Stimulated activated naive CD8-positive, alpha-beta T cell treated with anti-CD3 and anti-CD28 coated beads, Interleukin-15, amount 100 ng/mL, for 72 hours (primary cell): ENCODE measurements around the gene DPP6.

ENCODE experiments used
- ATAC-seq: fragments of 150-1000 bp; cut with Tn5 transposase; 2 replicates; pipeline ENCODE4 v1.10.0; 2021; ENCODE audit warnings: mild to moderate bottlenecking, moderate library complexity
- DNase-seq, 2 donors: peaks; one replicate each; pipeline ENCODE4 v3.0.0; 2021 to 2022
- H3K27ac Mint-ChIP-seq, 2 donors: one replicate each; pipeline ENCODE4 v1.8.0; 2022; ENCODE audit warnings: mild to moderate bottlenecking in 2 of 2, mixed read lengths in 2 of 2, moderate library complexity in 2 of 2
- H3K27me3 Mint-ChIP-seq: one replicate; pipeline ENCODE4 v1.8.0; 2022; ENCODE audit warnings: mixed read lengths
- H3K4me1 Mint-ChIP-seq: one replicate; pipeline ENCODE4 v1.8.0; 2022; ENCODE audit warnings: mild to moderate bottlenecking, mixed read lengths
- H3K4me3 Mint-ChIP-seq, 2 donors: one replicate each; pipeline ENCODE4 v1.8.0; 2022; ENCODE audit warnings: mild to moderate bottlenecking in 2 of 2, mixed read lengths in 2 of 2, moderate library complexity in 1 of 2
- H3K9me3 Mint-ChIP-seq, 2 donors: one replicate each; pipeline ENCODE4 v1.8.0; 2022; ENCODE audit warnings: mixed read lengths in 2 of 2

Gene DPP6

DNA sequence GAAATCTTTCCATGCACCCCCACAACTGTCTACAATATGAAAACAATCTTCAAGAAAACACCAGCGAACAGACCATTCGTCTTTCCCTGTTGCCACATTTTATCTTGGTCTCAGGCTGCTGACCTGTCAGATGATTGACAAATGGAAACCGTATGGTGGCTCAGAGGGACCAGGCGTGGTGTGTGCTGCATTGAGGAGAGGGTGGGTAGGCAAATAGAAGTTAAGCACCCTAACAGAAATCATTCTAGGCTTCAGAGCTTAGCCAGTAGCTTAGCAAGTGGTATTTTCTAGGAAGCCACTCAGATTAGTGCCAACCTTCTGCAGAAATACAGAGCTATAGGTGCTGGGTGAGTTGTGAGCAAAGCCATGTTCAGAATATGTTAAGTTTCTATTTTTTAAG is 114.9 kb downstream of the DPP6 start:
- Mint-ChIP-seq H3K4me1 (no peaks in the 10 kb centered on the region), H3K27ac (no peak overlapping the region), H3K27me3 (no peaks in the 10 kb centered on the region), H3K9me3 (peaks cover 0 to 5% of the 10 kb centered on the region in 2 donors), H3K4me3 (no peak overlapping the region)
- DNase-seq = no peak
- ATAC-seq = no peak

DNA sequence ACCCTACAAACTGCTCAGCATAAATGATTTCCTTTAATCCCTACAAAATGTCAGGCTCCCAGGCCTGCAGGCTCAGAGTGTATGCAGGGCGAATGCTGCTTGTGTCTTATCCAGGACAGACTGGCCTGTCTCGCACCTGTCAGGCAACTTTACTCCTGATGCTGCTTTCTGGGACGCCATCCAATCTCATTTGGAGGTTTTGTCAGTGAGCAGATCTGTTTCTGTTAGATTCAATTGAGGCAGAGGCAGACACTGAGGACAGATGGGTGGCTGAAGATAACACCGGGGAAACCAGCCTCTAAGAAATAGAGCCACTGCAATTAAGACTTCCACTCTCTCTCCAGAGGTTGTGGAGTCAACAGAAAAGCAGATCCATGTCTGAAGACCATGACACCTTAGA is 115.6 kb downstream of the DPP6 start:
- Mint-ChIP-seq H3K27me3 (no peaks in the 10 kb centered on the region), H3K9me3 (peaks cover 0 to 5% of the 10 kb centered on the region in 2 donors), H3K27ac (no peak overlapping the region), H3K4me3 (no peak overlapping the region), H3K4me1 (no peaks in the 10 kb centered on the region)
- DNase-seq (no peak), ATAC-seq (no peak)

DNA sequence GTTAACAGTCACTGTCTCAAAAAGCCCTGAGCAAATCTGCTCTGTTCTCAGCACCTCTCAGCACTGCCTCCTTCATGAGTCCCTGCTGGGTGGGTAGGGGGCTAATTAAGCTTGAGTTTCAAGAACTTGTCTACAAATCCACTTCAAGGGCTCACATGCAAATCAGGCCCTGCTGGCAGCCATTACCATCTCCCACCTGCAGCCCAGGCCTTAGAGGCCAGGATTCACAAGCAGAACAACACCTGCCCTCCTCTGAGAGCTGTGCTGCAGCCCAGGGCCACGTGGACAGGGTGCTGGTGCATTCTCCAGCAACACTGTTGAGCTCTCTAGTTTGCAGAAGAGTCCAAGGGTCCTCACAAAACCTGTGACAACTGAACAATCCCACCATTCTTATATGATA is 119.2 kb downstream of the DPP6 start:
- Mint-ChIP-seq H3K27me3 (no peaks in the 10 kb centered on the region), H3K9me3 (peaks cover 0 to 5% of the 10 kb centered on the region in 2 donors), H3K4me1 (no peaks in the 10 kb centered on the region), H3K4me3 (no peak overlapping the region), H3K27ac (no peak overlapping the region)
- DNase-seq = no peak
- no peak for ATAC-seq

DNA sequence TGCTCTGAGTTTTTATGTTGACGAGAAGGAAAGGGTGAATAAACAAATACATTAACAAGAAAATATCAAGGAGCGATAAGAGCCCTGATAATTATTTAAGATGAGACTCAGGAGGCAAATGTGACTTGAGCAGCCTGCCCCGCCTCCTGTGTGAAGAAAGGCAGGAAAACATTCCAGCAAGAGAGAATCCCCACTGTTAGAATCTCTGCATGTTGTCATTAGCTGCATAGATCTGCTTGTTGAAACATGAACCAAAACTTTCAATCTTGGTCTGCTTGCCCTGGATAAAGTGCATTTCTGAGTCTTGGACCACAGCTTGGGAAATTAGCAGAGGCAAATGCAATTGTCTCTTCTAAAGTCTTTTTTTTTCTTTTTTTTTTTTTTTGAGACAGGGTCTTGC is 120.0 kb downstream of the DPP6 start:
- DNase-seq = no peak
- Mint-ChIP-seq H3K27ac (no peak overlapping the region), H3K4me1 (no peaks in the 10 kb centered on the region), H3K9me3 (peaks cover 0 to 5% of the 10 kb centered on the region in 2 donors), H3K27me3 (no peaks in the 10 kb centered on the region), H3K4me3 (no peak overlapping the region)
- ATAC-seq = no peak

DNA sequence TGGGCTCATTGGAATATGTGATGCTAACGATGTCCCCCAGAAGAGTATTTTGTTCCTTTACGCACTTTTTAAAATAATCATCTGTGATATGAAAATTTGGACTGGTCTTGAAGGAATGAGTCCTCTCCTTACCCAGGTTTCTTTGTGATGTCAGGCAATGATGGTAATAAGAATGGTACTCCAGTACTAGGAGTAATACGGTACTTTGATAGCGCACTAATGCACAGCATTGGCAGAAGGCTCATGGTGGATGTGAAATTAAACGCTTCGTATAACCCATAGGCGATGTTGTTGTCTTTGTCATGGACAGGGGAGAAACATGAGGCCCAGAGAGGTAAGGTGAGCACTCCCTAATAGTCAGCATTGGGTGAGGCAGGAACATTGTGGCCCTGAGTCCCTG is 125.4 kb downstream of the DPP6 start:
- H3K4me1 Mint-ChIP-seq = no peaks in the 10 kb centered on the region
- no peak for DNase-seq

DNA sequence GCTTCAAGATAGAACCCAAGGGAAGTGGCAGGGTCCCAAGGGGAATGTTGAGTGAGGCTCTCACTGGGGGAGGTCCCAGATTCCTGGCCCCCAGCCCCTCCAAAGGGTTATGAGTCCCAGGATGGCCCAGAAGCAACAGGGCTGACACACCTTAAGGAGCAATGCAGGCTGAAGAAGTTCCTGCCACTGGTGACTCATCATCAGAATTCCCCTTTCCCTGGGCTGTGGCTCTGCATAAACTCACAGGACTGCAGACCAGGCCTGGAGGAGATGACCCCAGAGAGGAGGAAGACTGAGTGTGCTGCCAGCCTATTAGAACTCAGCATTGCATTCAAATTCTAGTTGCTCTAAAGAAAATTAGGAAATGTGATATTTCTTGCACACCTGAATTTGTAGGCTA is 126.7 kb downstream of the DPP6 start:
- Mint-ChIP-seq H3K9me3 (no peaks in the 10 kb centered on the region), H3K27ac (no peak overlapping the region), H3K4me3 (no peak overlapping the region), H3K4me1 (no peaks in the 10 kb centered on the region), H3K27me3 (peaks cover 15% of the 10 kb centered on the region)
- DNase-seq (no peak), ATAC-seq (no peak)

More for the DNA sequence above, 125.4 kb downstream of the DPP6 start:
- Mint-ChIP-seq H3K4me3 (no peak overlapping the region), H3K9me3 (no peaks in the 10 kb centered on the region), H3K27me3 (peaks cover 2% of the 10 kb centered on the region), H3K27ac (no peak overlapping the region)
- no peak for ATAC-seq

DNA sequence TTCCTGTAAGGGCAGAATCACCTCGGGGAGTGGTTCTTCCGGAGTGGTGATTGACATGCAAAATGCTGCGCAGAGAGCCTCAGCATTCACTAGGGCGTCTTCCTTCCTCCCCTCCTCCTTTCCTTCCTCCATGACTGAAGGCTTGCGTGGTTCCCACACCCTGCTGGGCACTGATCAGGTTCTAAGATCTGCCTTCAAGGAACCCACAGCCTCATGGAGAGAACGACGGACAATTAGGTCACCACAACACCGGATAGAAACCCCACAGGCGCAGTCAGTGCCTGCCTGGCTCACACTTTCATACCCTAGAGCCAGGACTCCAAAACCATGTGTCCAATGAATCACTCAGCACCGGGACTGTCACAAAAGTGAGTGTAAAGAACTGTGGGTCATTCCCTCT is 131.3 kb downstream of the DPP6 start:
- no peak for ATAC-seq
- H3K4me3 Mint-ChIP-seq = no peak overlapping the region
- DNase-seq = no peak
- no peaks in the 10 kb centered on the region for H3K9me3 Mint-ChIP-seq
- no peaks in the 10 kb centered on the region for H3K4me1 Mint-ChIP-seq
- no peak overlapping the region for H3K27ac Mint-ChIP-seq
- peaks cover 21% of the 10 kb centered on the region for H3K27me3 Mint-ChIP-seq

DNA sequence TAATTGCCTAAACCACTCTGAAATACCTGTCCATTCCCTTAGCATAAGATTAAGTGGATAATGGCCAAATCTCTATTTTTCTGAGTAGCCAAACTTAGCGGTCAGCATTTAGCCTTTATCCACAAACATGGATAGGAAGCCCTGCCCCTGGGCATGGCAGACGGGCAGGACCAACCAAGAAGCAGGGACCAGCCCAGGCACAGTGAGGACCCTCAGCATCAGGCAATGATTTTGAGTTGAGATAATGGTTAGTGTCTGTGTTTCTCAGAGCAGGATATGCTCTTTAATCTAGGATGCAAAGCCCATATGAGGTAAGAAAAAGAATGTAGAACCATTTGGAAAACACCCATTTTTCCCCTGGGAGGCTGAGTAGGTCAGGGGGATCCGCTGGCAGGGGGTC is 131.7 kb downstream of the DPP6 start:
- DNase-seq = no peak
- Mint-ChIP-seq H3K9me3 (no peaks in the 10 kb centered on the region), H3K4me1 (no peaks in the 10 kb centered on the region), H3K4me3 (no peak overlapping the region), H3K27ac (no peak overlapping the region), H3K27me3 (peaks cover 21% of the 10 kb centered on the region)
- no peak for ATAC-seq

DNA sequence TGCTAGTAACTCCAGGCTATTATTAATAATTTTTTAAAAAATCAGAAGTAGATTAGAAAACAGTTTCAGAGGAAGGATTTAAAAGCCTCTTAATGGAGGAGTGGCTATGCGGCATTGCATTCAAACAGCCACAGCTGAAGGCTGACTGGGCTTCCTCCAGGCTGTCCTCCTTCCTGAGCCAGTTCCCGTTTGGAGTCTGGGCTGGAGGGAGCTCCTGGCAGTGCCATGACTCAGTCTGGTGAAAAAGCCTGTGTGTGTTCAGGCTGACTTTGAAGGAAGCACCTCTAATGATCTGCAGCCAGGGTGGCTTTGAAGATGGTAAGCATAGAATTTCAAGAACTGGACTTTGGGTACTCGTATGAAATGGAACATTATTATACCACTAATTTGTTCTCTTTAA is 134.6 kb downstream of the DPP6 start:
- Mint-ChIP-seq H3K27ac (no peak overlapping the region), H3K9me3 (no peaks in the 10 kb centered on the region), H3K4me3 (no peak overlapping the region), H3K4me1 (no peaks in the 10 kb centered on the region), H3K27me3 (peaks cover 21% of the 10 kb centered on the region)
- no peak for ATAC-seq
- DNase-seq = no peak

DNA sequence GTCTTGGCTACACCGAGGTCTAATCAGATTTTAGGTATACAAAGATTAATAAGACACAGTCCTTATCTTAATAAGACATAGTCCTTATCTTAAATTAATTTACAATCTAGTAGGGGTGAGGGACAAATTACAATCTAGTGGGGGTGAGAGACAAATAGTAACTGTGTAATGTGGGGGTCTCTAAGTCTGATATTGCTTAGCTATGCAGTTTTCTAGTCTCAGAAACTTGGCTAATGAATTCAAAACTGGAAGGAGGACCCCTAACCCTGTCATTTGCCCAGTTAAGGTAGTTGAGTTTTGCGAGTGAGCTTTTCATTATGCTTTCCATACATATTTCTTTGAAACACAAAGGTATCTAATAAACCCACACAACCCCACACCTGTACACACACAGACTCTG is 136.1 kb downstream of the DPP6 start:
- no peak overlapping the region for H3K4me3 Mint-ChIP-seq
- H3K4me1 Mint-ChIP-seq = no peaks in the 10 kb centered on the region
- no peak for ATAC-seq
- no peak for DNase-seq
- no peak overlapping the region for H3K27ac Mint-ChIP-seq
- peaks cover 11% of the 10 kb centered on the region for H3K27me3 Mint-ChIP-seq
- no peaks in the 10 kb centered on the region for H3K9me3 Mint-ChIP-seq

DNA sequence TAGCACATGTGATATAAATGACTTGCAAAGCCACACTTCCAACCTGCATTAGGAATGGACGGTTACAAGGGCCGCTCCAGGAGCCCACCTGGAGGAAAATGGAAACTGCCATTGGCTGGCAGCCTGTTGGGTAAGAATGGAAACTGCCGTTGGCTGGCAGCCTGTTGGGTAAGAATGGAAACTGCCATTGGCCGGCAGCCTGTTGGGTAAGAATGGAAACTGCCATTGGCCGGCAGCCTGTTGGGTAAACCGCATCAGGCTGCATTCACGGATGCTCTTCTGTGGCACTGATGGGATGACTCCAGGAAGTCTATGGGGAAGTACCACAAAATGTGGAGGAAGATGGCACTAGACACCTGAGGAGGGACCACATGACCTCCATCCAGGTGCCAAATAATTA is 143.1 kb downstream of the DPP6 start:
- no peak overlapping the region for H3K4me3 Mint-ChIP-seq
- DNase-seq = no peak

DNA sequence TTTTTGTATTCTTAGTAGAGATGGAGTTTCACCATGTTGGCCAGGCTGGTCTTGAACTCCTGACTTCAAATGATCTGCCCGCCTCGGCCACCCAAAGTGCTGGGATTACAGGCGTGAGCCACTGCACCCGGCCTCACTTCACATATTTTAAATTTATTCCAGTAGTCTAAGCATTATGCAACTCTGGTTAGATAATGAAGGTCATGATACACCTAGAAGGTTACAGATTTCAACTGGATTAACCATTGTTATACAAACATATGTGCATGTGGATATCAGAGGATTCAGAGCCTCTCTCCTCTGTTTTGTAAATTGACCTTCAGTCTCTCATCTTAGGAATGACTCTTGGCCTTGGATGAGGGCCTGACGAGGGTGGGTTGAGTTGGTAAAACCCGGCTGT is 146.3 kb downstream of the DPP6 start:
- Mint-ChIP-seq H3K4me3 (no peak overlapping the region), H3K4me1 (no peaks in the 10 kb centered on the region), H3K9me3 (peaks cover 6 to 8% of the 10 kb centered on the region in 2 donors), H3K27me3 (no peaks in the 10 kb centered on the region), H3K27ac (no peak overlapping the region)
- no peak for ATAC-seq
- no peak for DNase-seq

More for the DNA sequence above, 143.1 kb downstream of the DPP6 start:
- no peak for ATAC-seq
- Mint-ChIP-seq H3K9me3 (peaks cover 6 to 8% of the 10 kb centered on the region in 2 donors), H3K27me3 (no peaks in the 10 kb centered on the region), H3K4me1 (no peaks in the 10 kb centered on the region), H3K27ac (no peak overlapping the region)

DNA sequence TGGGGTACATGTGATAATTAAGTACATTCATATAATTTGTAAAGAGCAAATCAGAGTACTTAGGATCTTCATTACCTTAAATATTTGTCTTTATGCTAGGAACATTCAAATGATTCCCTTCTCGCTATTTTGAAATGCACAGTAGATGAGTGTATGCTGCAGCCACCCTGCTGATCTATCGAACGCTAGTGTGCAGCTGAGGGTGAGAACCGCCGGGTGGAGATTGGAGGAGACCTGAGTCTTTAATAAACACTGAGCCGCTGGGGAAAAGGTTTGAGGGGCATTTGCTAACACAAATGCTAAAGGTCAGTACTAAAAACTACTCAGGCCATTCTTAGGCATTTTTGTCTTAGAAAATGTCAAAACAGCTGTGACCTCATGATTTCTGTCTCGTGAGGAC is 148.0 kb downstream of the DPP6 start:
- H3K9me3 Mint-ChIP-seq = peaks cover 6 to 8% of the 10 kb centered on the region in 2 donors
- no peak overlapping the region for H3K4me3 Mint-ChIP-seq
- DNase-seq = no peak
- H3K27me3 Mint-ChIP-seq = no peaks in the 10 kb centered on the region
- no peaks in the 10 kb centered on the region for H3K4me1 Mint-ChIP-seq
- no peak for ATAC-seq
- H3K27ac Mint-ChIP-seq = no peak overlapping the region

DNA sequence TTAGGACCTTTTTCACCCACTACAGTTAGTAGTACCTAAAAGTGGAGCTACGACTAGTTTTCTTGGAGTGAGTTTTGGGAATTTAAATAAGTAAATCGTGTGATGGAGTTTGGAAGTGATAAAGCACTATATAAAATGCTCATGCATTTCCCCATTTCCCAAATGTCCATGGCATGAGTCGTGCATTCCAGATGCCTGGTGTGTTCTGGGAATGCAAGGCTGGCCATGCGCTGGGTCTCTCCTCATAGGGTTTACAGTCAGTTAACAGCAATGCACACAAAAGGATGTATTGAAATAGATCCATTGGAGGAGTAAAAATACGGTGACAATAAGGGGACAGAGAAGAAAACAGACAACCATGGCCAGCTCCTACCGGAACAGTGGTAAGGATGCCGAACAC is 149.8 kb downstream of the DPP6 start:
- no peak for DNase-seq
- Mint-ChIP-seq H3K4me1 (no peaks in the 10 kb centered on the region), H3K9me3 (peaks cover 1 to 2% of the 10 kb centered on the region in 2 donors), H3K27me3 (peaks cover 10% of the 10 kb centered on the region), H3K27ac (no peak overlapping the region), H3K4me3 (no peak overlapping the region)
- no peak for ATAC-seq

DNA sequence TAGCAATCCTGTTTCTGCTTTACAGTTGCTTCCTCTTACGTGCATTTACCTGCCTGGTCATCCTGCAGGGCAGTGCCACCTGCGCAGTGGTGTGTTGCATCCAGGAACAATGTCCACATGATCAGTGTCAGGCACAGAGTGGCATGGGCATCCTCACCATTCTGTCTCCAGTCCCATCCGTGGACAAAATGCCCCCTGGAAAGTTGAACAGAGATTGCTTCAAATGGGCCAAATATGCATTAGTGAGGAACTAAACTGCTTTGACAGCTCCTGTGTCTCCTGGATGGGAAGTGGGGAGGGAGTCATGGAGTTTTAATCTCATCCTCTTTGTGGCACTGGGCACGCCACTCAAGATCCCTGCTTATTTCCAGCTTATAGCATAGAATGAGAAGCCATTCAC is 151.8 kb downstream of the DPP6 start:
- peaks cover 10% of the 10 kb centered on the region for H3K27me3 Mint-ChIP-seq
- no peak overlapping the region for H3K27ac Mint-ChIP-seq
- no peak overlapping the region for H3K4me3 Mint-ChIP-seq
- H3K9me3 Mint-ChIP-seq = no peaks in the 10 kb centered on the region
- no peaks in the 10 kb centered on the region for H3K4me1 Mint-ChIP-seq
- DNase-seq = no peak
- no peak for ATAC-seq

DNA sequence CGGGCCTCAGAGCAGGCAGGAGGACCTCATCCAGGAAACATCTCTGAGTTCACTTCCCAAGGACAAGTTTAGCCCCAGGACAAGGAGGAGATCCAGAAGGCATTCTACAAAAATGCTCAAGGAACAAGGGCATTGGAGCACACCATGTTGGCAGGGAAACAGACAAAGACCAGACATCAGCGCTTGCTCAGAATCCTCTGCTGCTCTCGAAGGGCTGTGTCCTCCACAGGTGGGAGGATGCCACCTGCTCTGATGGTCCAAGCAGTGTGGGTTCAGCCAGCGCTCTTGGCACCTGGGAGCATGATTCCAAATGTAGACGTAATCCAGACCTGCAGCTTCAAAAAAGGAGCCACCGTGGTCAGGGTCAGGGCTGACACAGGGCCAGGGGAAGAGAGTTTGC is 160.7 kb downstream of the DPP6 start:
- peak overlapping the region in 1 of 2 donors; percentile 17 for H3K27ac Mint-ChIP-seq
- no peak for ATAC-seq
- DNase-seq = no peak
- peaks cover 4 to 9% of the 10 kb centered on the region in 2 donors for H3K9me3 Mint-ChIP-seq
- no peaks in the 10 kb centered on the region for H3K27me3 Mint-ChIP-seq
- H3K4me1 Mint-ChIP-seq = no peaks in the 10 kb centered on the region
- H3K4me3 Mint-ChIP-seq = no peak overlapping the region

DNA sequence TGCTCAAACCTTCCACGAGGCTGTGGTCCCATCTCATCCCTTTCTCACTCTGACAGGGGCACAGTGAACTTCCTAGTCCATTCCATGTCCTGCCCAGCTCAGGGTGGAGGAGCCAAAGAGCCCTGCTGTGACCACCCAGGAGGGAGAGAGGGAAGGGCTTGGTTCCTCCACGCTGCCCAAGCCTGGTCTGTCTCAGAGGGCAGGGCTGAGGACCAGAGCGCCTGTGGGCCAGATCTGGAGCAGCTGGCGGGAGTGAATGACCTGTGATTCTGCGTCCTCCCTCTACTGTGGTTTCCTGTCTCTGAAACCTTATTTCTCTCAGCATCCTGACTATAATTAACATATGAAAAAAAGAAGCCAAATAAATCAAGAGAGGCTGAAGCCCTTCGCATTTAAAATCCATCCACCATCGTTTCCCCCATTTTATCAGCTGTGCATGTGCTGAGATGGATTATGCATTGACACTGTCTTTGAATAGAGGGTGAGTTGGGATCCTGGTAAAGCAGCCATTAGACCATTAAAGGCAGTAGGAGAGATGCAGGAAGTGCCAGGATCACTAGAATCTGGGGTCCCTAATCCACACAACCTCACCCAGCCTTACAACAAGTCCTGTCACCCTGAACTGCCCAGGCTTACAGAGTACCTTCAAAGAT is 165.6 kb downstream of the DPP6 start:
- Mint-ChIP-seq H3K4me3 (no peak overlapping the region), H3K27me3 (no peaks in the 10 kb centered on the region), H3K27ac (no peak overlapping the region), H3K4me1 (no peaks in the 10 kb centered on the region), H3K9me3 (peaks cover 4 to 9% of the 10 kb centered on the region in 2 donors)
- ATAC-seq (no peak), DNase-seq (no peak)
